ENCODE data around the gene CDC14B.

Gene CDC14B

DNA sequence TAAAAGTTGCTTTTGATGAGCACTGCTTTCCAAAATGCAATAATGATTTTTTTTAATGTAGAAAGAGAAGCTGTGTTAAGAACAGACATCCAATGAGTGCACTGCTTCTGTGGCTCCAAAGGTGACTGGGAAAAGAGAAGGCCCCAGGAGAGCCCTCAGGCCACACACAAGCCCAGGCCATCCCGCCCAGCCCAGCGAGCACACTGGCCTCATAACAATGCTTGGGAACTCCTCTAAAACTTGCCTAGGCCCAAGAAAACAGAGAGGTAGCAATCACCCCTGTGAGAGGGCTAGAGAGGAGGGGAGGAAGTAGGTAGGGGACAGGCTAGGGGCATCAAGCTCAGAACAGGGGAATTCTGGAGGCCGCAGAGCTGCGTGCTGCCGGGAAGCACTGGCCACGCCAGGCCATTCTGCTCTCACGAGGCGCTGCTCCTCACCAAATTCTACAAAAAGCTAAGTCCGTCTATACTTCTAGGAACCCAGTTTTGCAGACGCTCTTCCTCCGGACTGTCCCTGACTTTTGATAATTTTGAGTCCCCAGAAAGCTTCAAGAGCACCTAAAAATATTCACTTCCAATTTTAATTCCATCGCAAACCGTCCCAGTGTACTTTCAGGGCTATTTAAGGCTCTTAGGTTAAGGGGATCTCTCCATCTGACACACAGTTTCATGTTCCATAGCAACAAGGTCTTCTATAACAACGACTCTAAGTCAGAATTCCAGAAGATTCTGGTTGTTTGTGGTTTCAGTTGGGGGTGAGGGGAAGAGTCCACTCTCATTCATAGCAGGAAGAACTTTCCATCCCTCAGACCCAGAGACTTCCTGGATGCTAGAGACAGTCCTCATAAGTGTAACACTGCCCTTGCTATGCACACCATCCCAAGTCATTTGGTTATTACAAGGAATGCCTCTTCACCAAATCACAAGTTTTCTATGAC lies 118.7 kb downstream of the CDC14B start:
- no peak for DNase-seq

DNA sequence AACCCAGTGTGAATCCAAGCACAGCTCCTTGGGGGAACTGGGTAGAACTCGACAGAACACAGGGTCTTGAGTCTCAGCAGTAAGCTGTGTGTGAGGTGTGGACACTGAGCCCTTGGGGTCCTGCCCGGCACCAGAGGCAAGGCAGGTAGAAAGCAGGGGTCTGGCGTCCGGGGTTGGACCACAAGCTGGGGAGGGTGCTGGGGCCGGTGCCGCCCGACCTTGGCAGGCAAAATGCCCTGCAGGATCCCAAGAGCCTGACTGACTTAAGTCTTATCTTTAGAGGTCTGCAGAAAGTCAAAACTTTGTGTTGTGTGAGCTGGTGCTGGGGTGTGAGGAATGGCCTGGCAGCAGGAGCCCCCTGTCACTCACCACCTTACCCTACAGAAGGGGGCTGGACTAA lies 120.4 kb downstream of the CDC14B start:
- DNase-seq = no peak

DNA sequence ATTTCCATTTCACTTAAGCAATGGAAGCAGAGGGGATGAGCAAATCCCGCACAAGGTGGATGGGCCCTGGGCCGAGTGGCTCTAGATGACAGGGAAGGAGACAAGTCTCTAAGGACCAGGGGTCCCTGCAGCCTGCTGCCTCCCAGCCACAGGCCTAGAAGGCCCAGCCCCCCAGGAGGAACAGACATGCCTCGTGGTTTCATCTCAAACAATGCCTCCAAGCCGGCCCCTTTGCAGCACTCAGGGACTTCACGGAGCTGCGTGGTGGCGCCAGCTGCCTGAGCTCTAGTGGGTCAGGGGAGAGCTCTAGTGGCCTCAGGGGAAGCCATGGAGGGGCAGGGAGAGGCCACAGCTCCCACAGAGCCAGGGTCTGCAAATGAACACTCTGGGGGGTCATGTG lies 120.8 kb downstream of the CDC14B start:
- no peak for DNase-seq

DNA sequence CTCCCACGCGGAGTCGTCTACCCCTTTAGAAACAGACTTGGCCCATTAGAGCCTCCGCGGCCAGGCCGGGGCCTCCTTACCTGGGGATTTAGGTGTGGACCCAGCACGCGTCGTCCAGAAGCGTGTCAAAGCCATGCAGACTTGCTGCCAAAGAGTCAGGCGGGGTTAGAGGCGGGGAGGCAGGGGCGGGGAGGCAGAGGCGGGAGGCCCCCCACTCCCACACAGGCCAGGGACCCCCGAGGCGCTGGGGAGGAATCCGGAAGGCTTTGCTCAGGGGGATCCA lies 122.6 kb downstream of the CDC14B start:
- DNase-seq = no peak

DNA sequence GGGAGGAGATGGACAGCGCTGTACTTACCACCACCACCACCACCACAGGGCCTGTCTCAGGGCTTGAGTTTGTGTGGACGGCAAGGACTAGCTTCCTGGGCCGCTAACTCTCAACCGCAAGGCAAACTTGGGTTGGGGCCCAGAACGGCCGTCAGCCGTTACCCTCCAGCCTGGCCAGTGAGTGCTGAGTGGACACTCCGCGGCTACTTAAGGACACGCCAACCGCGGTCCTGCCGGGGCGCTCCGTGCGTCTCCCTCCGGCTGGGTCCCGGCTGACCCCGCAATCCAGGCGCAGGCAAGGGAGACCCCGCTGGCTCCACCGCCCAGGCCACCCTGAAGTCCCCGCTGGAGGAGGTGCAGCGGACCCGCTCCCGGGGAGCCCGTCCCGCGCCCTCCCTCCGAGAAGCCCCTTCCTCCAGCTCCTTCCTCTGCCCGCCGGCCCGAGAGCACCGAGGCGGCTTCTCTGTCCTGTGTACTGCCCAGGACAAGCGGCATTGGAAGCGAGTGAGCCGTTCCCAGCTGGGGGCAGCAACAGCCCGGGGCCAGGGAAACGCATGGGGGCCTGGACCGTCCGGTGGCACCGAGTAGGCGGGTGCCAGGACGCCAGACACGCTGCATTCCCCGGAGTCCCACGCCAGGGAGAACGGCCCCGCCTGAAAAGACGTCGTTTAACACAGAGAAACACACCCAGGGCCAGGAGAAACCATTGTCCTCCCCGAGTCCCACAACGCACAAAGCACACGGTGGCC lies 123.1 kb downstream of the CDC14B start:
- no peak for DNase-seq

DNA sequence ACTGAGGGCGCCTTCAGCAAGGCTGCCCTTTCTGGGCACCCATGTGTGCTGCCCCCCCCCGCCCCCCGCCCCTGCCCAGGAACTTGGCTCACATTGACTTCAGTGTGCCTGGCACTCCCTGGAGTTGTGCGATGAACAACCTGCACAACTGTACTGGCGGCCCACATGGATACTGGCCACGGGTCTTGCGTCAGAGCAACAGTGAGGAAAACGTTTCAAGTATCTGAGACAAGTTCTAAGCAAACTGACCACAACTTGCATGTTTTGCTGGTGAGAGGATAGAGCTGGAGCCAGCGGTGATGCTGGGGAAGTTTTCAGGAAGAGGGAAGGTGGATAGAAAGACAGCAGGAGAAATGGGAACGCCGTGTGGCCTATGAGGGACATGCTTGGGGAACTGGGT lies 124.3 kb downstream of the CDC14B start:
- DNase-seq = no peak

DNA sequence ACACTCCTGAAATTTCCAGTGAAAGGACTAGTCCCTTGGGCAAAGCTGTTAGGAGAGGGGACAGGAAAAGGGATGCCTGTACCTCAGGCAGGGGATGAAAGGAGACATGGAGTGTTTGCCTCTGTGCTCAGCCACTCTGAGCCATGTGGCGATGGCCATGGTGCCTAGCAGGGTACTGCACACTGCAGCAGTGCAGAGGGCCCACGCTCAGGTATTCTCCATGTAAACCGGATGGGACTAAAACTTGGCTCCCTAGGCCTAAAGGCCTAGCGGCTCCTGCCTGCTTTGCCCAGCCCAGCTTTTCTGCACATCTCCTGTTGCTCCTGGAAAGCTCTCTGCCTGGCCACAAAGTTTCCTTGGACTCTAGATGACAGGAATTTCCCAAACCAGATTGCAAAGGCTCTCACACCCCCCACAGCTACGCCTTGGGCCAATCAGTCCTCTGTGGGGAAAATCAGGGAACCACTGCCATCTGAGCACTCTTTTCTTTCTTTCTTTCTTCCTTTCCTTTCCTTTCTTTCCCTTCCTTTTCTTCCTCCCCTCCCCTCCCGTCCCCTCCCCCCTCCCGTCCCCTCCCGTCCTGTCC lies 125.3 kb downstream of the CDC14B start:
- no peak for DNase-seq

DNA sequence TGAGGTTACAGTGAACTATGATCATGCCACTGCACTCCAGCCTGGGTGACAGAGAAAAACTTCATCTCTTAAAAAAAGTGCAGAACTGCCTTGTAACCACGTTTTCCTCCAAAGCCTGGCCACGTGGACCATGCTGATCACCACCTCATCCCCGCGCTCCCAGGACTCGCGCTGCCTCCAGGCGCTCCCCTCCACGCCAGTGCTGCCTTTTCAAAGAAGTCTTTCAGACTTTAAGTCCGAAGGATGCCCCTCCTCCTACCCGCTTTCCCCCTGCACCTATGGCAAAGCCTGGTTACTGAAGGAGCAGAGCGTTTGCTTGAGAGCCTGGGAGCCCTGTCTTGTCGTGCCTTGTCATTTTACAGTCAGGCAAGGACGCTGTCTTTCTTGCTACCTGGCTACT lies 125.9 kb downstream of the CDC14B start:
- no peak for DNase-seq

DNA sequence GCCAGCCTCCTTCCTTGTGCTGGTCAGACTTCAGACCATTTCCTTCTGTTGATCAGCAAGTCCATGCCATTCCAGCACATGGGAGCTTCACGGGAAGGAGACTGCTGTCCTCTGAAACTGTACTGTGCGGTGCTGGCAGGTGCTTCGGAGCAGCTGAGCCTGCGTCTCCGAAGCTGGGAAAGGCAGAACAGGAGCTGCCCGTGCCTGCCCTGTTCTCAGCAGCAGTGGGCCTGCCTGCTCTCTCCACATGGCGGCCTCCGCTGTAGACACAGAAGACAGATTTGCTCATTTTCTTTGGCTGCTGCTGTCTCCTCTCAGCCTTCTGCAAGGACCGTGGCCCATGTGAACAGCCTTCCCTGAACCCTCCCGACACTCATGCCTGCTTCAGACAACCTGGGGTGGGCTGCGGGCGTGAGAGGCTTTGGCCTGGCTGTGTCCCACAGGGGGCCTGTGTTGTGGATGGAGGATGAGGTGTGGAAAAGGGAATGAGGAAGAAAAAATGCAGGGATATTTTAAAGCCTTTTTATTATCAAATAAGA lies 126.6 kb downstream of the CDC14B start:
- no peak for DNase-seq

DNA sequence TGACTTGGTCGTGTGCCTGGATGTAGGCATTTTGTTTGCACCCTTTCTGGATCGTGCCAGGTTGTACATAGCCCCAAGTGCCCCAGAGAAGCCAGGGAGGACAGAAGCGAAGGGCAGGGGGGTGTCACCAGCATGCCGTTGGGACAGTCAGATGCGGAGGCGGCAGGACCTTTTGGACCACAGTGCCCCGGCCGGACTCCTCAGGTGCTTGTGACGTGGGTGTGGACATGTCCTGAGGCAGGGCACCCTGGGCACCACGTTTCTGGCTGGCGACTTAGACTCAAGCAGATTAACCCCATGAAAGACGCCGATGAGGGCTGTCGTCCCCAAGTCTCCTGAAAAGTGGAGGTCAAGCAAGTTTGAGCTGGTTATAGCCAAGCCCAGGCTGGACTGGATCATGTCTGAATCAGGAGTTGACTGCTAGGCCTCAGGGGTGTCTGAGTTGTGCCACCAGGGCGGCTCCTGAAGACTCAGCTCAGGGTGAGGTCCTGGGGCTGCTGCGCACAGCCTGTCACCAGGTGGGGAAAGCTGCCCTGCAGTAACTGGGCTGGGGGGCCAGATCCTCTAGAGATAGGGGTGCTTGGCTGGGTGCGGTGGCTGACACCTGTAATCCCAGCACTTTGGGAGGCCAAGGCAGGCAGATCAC lies 127.6 kb downstream of the CDC14B start:
- no peak for DNase-seq

DNA sequence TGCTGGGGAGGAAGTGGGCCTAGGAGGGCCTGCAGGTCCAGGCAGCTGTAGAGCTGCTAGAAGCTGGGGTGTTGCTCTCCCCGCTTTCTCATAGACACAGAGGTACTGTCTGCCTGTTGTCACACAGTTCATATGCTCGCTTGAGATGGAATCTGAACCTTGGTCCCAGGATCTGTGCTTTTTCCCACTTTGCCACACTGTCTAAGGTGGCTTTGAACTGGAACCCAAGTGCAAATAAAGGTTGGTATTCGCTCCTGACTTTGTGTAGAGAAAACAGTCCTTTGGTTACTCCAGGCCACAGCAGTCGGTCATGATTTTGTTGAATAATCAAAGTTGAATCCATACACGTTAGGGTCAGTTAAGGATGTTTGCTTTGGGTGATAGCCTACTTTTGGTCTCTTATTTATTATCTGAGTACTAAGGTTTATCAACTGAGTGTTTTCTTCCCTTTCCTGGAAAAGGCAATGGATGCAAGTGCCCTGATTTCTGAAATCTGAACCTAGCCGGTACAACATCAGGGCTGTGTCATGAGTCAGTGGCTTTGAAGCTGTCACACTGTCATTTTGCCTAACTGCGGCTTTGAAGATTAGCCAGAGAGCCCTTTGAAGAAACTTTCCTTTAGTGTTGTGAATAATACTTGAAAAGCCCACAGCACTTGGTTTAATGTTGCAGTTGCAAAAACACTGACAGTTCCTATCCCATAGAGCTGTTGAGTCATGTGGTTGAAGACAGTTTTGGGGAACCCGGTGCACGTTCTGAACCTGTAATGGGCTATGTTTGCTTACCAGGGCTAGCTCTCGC lies 128.4 kb downstream of the CDC14B start:
- DNase-seq = no peak

DNA sequence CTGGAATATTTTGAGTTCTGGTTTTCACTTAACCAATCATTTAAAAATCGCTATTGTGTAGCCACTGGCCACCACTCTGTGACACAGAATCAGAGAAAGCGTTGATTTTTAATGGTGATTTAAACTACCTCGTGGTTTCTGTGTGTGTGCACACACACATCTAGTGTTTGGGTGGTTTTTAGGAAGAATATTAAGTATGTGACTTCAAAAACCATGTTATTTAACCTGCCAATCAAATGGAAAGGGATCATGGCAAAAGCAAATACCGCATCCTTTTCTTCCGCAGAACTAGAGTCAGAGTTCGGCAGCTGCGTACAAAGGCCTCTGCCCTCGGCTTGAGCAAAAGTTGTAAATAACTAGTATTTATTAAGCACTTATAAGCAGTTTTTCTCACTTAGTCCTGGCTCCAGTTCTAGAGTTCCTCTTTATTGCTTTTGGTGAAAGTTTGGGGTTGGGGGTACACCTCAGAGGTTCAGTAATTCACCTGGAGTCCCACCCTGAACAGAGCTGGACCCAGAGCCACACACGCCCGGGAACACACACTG lies 129.0 kb downstream of the CDC14B start:
- DNase-seq = no peak

DNA sequence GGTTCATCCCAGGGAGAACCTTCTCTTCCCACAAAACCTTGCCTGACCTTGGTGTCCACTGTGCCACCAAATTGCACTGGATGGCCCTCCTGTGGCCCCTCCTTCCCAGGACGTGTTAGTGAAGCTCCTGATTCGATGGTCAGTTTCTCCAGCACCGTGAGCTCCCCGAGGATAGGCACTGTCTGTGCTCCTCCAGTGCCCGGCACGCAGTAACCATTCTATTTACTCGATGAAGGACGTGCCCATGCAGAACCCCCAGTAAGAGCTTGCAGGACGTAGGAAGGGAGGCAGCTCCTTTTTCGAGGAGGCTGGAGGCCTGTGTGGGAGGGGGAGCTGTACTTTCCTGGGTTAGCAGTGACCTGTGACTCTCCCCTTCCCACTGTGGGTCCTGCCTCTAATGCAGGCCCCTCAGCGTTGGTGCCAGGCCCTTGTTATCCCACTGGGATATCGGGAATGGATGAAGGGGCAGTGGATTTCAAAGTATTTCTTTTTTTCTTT lies 130.1 kb downstream of the CDC14B start:
- DNase-seq = no peak

DNA sequence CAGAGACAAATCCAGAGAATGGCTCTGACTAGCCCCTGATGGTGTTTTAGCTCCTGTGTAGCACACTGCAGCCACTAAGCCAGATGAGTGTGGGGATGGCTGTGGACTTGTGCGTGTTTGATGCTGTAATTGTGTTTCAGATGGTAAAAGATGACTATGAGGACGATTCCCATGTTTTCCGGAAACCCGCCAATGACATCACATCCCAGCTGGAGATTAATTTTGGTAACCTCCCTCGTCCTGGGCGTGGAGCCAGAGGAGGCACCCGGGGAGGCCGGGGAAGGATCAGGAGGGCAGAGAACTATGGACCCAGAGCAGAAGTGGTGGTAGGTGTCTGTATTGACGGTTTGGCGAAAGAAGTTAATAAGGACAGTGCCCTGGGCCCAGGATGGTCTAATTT lies 131.7 kb downstream of the CDC14B start:
- no peak for DNase-seq

DNA sequence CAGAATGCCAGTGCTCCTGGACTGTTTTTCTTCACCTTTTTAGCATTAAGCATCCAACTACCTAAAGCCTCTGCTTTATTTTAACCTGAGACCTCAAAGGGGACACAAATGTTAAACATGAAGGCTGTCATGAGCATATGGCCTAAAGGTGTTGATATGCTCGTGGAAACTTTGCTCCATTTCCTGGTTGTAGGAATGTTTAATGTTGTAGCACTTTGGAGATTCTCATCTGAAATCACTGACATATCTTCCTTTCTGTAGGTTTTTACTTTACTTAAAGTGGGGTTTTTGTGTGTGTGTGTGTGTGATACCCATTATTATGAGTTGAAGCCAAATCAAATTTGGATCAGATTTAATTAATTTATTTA lies 132.6 kb downstream of the CDC14B start:
- no peak for DNase-seq

DNA sequence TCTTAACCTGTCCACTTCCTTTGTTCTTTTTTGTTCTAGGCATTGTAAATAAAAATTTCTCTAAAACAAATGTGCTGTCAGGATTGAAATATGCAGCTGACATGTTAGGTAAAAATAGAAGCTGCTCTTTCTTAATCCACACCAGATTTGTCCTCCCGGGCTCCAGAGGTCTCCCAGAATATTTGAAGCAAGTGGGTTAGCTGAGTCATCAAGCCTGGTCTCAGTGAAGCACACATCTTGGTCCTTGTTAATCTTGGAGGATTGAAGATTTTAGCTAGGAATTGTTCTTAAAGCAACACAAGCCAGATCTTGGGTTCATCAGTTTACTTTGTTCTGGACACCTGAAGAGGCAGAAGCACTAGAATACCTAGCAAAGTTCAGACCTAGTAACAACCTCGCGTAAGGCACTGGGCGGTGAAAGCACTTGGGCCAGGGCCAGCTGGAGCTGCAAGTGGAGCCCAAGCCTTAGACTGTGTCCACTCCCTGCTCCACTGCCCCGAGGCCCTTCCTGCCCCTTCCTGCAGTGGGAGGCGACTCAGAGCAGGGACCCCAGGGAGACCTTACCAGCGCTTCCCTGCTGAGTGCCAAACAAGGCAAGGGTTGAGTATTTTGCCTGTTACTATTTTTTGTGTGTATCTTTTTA lies 133.1 kb downstream of the CDC14B start:
- no peak for DNase-seq

DNA sequence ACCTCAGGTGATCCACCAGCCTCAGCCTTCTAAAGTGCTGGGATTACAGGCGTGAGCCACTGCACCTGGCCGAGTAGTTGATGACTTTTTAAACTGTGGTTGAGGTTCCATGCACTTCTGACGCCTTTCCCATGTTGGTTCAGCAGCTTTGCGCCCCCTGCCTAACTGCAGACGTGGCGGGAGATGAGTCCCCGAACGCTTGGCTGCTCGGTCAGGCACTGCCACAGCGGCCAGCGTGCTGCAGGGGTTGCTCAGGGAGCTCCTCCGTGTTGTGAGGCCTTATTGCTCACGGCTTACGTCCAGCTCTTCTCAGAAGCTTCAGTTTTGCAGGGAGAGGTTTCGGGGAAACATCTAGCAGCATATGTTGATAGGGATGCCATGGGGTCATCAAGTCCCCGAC lies 134.4 kb downstream of the CDC14B start:
- no peak for DNase-seq

DNA sequence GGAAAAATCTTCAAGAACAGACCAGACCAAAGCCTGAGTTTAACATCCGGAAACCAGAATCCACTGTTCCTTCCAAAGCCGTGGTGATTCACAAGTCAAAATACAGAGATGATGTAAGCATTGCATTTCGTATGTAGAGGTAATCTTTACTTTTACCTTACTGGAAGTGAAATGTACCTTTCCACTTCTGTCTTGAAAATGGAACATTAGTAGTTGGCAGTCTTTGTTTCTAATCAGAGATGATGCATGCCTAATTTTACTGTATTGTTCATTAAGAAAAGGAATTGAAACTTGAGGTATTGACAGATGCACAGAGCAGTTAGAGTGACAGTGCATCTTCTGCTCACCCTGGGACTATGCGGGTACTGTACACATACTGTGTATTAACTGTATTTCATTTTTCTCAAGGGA lies 135.1 kb downstream of the CDC14B start:
- DNase-seq = no peak

DNA sequence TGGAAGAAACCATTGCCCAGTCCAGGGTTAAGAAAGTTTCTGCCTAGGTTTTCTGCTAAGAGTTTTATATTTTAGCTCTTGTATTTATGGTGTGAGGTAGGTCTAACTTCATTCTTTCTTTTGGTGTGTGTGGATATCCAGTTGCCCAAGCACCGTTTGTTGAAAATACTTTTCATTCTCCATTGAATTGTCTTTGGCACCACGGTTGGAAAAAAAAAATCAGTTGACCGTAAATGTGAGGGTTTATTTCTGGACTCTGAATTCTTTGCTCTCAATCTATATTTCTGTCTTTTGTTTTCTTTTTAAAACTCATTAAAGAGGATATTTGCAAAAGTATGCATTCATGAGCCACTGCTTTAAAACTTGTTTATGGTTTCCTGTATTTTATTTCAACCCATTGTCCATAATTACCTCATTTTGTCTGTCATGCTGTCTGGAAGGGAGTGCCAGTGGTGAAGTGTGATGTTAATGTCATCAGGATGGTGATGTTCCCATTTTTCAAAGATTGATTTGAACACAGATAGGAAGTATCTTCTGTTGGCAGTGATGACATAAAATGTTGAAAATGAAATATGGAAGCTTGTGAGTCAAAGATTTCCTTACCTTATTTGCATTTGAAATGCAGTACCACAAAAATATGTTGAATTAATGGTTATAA lies 135.8 kb downstream of the CDC14B start:
- no peak for DNase-seq

DNA sequence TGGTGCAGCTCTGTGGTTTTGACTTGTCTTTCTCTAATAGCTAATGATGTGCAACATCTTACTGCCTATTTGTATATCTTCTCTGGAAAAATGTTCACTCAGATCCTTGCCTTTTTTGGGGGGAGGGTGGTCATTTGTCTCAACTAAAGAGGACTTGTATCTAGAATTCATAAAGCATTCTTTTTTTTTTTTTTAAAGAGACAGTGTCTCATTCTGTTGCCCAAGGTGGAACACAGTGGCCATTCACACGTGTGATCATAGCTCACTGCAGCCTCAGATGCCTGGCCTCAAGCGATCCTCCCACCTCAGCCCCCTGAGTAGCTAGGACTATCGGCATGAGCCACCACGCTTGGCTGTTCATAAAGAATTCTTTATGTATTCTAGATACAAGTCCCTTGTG lies 136.4 kb downstream of the CDC14B start:
- no peak for DNase-seq

DNA sequence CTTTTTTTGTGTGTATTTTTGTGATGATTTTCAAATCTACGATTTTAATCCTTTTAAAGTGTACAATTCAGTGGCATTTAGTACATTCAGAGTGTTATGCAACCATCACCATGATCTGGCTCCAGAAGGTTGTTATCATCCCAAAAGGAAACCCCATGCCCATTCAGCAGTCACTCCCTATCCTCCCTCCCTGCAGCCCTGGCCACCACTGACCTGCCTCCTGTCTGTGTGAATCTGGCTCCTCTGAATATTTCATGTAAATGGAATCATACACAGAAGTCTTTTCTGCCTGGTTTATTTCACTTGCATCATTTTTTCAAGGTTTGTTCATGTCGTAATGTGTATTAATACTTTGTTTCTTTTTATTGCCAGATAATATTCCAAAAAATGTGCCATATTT lies 137.2 kb downstream of the CDC14B start:
- DNase-seq = no peak

All from NCI-H1105 (cell line).